HS-5 (cell line): ENCODE measurements around the gene PWP1.
A peak's percentile ranks its signal among the peaks of the same experiment; 100 is the strongest.

ENCODE experiments used
- DNase-seq: peaks from one replicate; pipeline ENCODE4 v3.0.0-alpha.2; 2012; ENCODE audit warnings: low read depth

The PWP1 gene

GRCh38 chr12:107685360-107686248 lies at the start of gene PWP1:
Gene PWP1 (plus strand): TSS chr12:107685799. CDS start chr12:107685900, 101 bp downstream.
- peak; percentile 85 for DNase-seq

- no peak for DNase-seq
Measured at GRCh38 chr12:107641154-107641553, 44.4 kb upstream of the PWP1 start.

- DNase-seq, result no peak
Measured at GRCh38 chr12:107642240-107642639, 43.4 kb upstream of the PWP1 start.

- no peak for DNase-seq
Measured at GRCh38 chr12:107645630-107646333, 39.8 kb upstream of the PWP1 start.

- DNase-seq, result no peak
Measured at GRCh38 chr12:107646436-107646835, 39.2 kb upstream of the PWP1 start.

- DNase-seq, result no peak
Measured at GRCh38 chr12:107649661-107650061, 35.9 kb upstream of the PWP1 start.

- no peak for DNase-seq
Measured at GRCh38 chr12:107650977-107651376, 34.6 kb upstream of the PWP1 start.

- DNase-seq, result no peak
Measured at GRCh38 chr12:107651571-107652449, 33.8 kb upstream of the PWP1 start.

GRCh38 chr12:107653519-107653918 lies 32.1 kb upstream of the PWP1 start:
- DNase-seq, result no peak

GRCh38 chr12:107654873-107655272 lies 30.7 kb upstream of the PWP1 start:
- no peak for DNase-seq

- no peak for DNase-seq
Measured at GRCh38 chr12:107655281-107656065, 30.1 kb upstream of the PWP1 start.

- DNase-seq, result no peak
Measured at GRCh38 chr12:107656302-107656701, 29.3 kb upstream of the PWP1 start.

- no peak for DNase-seq
Measured at GRCh38 chr12:107657133-107657532, 28.5 kb upstream of the PWP1 start.

GRCh38 chr12:107657621-107658020 lies 28.0 kb upstream of the PWP1 start:
- no peak for DNase-seq

- no peak for DNase-seq
Measured at GRCh38 chr12:107660235-107660634, 25.4 kb upstream of the PWP1 start.

- DNase-seq, result no peak
Measured at GRCh38 chr12:107660861-107661415, 24.7 kb upstream of the PWP1 start.

GRCh38 chr12:107661830-107662229 lies 23.8 kb upstream of the PWP1 start:
- no peak for DNase-seq

GRCh38 chr12:107662484-107662883 lies 23.1 kb upstream of the PWP1 start:
- DNase-seq, result no peak

GRCh38 chr12:107663277-107663676 lies 22.3 kb upstream of the PWP1 start:
- no peak for DNase-seq

GRCh38 chr12:107666009-107666408 lies 19.6 kb upstream of the PWP1 start:
- DNase-seq, result no peak

- DNase-seq, result no peak
Measured at GRCh38 chr12:107667464-107667863, 18.1 kb upstream of the PWP1 start.
